Endothelial cell of umbilical vein (primary cell): Measurements from ENCODE around the gene MEX3C. TPM values are rescaled to one million over a fixed set of nuclear protein-coding genes. Genes with fewer than 3 reads are reported as not detected.

ENCODE experiments used
- BruUV-seq: library from RNA; stranded (reverse); fragments of 400-500 nt; replicated peaks from 2 replicates; lab custom pipeline; 2021; lab: Mats Ljungman, UMichigan
- CTCF ChIA-PET: fragments of 300-600, 350-600 bp; sonication (Branson Sonifier 250); formaldehyde crosslinking; loops from one replicate; lab custom pipeline; 2021; ENCODE audit warnings: antibody characterized with exemption, inconsistent platforms; lab: Charles Lee
- POLR2A ChIA-PET: fragments of 300-600, 350-600 bp; sonication (Branson Sonifier 250); formaldehyde crosslinking; loops from one replicate; lab custom pipeline; 2021; ENCODE audit warnings: antibody characterized with exemption, inconsistent platforms; lab: Charles Lee
- DNase-seq: peaks from one replicate; pipeline ENCODE4 v3.0.0-alpha.2; 2011; ENCODE audit warnings: low read depth, low spot score
- FAIRE-seq: peaks from 2 replicates; lab custom pipeline; 2011; peaks lifted over from hg19 to GRCh38; lab: Jason Lieb, UNC
- H2AFZ ChIP-seq: 2 replicates; pipeline ENCODE4 v1.6.0; 2012; ENCODE audit warnings: low read depth, low read length, control low read depth, inconsistent platforms
- H3K27ac ChIP-seq: 2 replicates; pipeline ENCODE4 v1.5.1; 2011; ENCODE audit warnings: low read depth, mild to moderate bottlenecking, control low read depth, low read length, moderate library complexity; ENCODE audit not compliant: insufficient read depth
- H3K27me3 ChIP-seq, 2 experiments: 2 replicates each; pipeline versions ENCODE4 v1.6.0 to v1.6.1; 2011; ENCODE audit warnings: low read length in 2 of 2, mixed read lengths in 1 of 2; ENCODE audit not compliant: control insufficient read depth in 2 of 2, insufficient read depth in 2 of 2
- H3K36me3 ChIP-seq, 2 experiments: 2 replicates in 1 of 2; 3 replicates in 1 of 2; pipeline ENCODE4 v1.5.1; 2011; ENCODE audit warnings: low read length in 2 of 2, mild to moderate bottlenecking in 1 of 2, moderate library complexity in 1 of 2; ENCODE audit not compliant: control insufficient read depth in 2 of 2, insufficient read depth in 2 of 2; ENCODE audit errors: extremely low read depth in 1 of 2
- H3K4me1 ChIP-seq: 3 replicates; pipeline ENCODE4 v1.5.1; 2011; ENCODE audit warnings: mild to moderate bottlenecking, low read length; ENCODE audit not compliant: control insufficient read depth, insufficient read depth; ENCODE audit errors: extremely low read depth
- H3K4me2 ChIP-seq: 2 replicates; pipeline ENCODE4 v1.6.1; 2011; ENCODE audit warnings: low read length, control low read depth, mixed read lengths; ENCODE audit not compliant: insufficient read depth
- H3K4me3 ChIP-seq, 3 experiments: fragments of 200-600 bp in 1 of 3; sonication (generic), shearing (Covaris generic) in 1 of 3; replicated peaks in 1 of 3; 2 replicates each; pipeline ENCODE4 v1.5.1; 2011 to 2016; ENCODE audit warnings: control low read depth in 3 of 3, low read length in 3 of 3, mild to moderate bottlenecking in 2 of 3, inconsistent platforms in 1 of 3, low read depth in 1 of 3, moderate library complexity in 1 of 3; ENCODE audit not compliant: insufficient read depth in 1 of 3
- H3K79me2 ChIP-seq: 2 replicates; pipeline ENCODE4 v1.6.0; 2012; ENCODE audit warnings: low read length, inconsistent platforms; ENCODE audit not compliant: control insufficient read depth, insufficient read depth
- H3K9ac ChIP-seq: replicated peaks from 2 replicates; pipeline ENCODE3; 2011; ENCODE audit warnings: low read length, control low read depth; ENCODE audit not compliant: insufficient read depth; ENCODE audit errors: extremely low read depth
- H3K9me1 ChIP-seq: replicated peaks from 3 replicates; pipeline ENCODE4 v1.6.0; 2011; ENCODE audit warnings: mild to moderate bottlenecking, low read length; ENCODE audit not compliant: control insufficient read depth, insufficient read depth; ENCODE audit errors: extremely low read depth
- H3K9me3 ChIP-seq: replicated peaks from 2 replicates; pipeline ENCODE4 v1.5.1; 2012; ENCODE audit warnings: low read length, inconsistent platforms; ENCODE audit not compliant: control insufficient read depth, insufficient read depth
- H4K20me1 ChIP-seq: replicated peaks from 2 replicates; pipeline ENCODE3; 2011; ENCODE audit warnings: mild to moderate bottlenecking, low read length; ENCODE audit not compliant: control insufficient read depth, insufficient read depth; ENCODE audit errors: extremely low read depth
- CTCF ChIP-seq, 2 donors: IDR thresholded peaks; 1 replicate in 1 of 2; 2 replicates in 1 of 2; pipeline ENCODE4 v1.5.1; 2011; ENCODE audit warnings: low read length in 2 of 2, mild to moderate bottlenecking in 2 of 2, moderate library complexity in 2 of 2, control low read depth in 1 of 2, inconsistent platforms in 1 of 2, low read depth in 1 of 2; ENCODE audit not compliant: insufficient read depth in 1 of 2; ENCODE audit errors: extremely low read depth in 1 of 2
- EZH2 ChIP-seq: IDR thresholded peaks from 2 replicates; pipeline ENCODE4 v1.6.1; 2012; ENCODE audit warnings: borderline replicate concordance, low read depth, mild to moderate bottlenecking, moderate library complexity, low read length, inconsistent platforms; ENCODE audit not compliant: severe bottlenecking
- FOS ChIP-seq: IDR thresholded peaks from 2 replicates; pipeline ENCODE4 v1.6.1; 2011; ENCODE audit warnings: mild to moderate bottlenecking, low read length, moderate library complexity, borderline replicate concordance; ENCODE audit not compliant: insufficient read depth
- JUN ChIP-seq: IDR thresholded peaks from 2 replicates; pipeline ENCODE4 v1.6.1; 2011; ENCODE audit warnings: borderline replicate concordance, low read depth; ENCODE audit not compliant: insufficient read length, insufficient read depth
- MAX ChIP-seq: IDR thresholded peaks from 2 replicates; pipeline ENCODE4 v1.6.1; 2011; ENCODE audit not compliant: insufficient read depth, insufficient read length
- MYC ChIP-seq: IDR thresholded peaks from one replicate; pipeline ENCODE4 v1.6.1; 2011; ENCODE audit warnings: mild to moderate bottlenecking, low read depth, low read length
- POLR2A ChIP-seq: IDR thresholded peaks from 2 replicates; pipeline ENCODE4 v1.6.1; 2012; ENCODE audit warnings: low read depth, mild to moderate bottlenecking, control low read depth, low read length
- POLR2AphosphoS5 ChIP-seq: IDR thresholded peaks from 2 replicates; pipeline ENCODE4 v1.6.1; 2012; ENCODE audit warnings: low read depth, mild to moderate bottlenecking, control low read depth, low read length, moderate library complexity; ENCODE audit not compliant: insufficient read depth
- dilution Hi-C: fragments of 300-500 bp; cut with MboI; formaldehyde crosslinking; loops from one replicate; pipeline ENCODE4 v1.15.0; 2019; ENCODE audit warnings: low sequenced_read_pairs; ENCODE audit not compliant: extremely low pct_ligation_motif_present
- intact Hi-C: fragments of 100-400 bp; cut with micrococcal nuclease; formaldehyde crosslinking; loops from one replicate; pipeline ENCODE4 v1.10.0; 2022
- polyA plus RNA-seq, 4 experiments: library from polyadenylated mRNA; depleted of rRNA in 3 of 4; stranded (reverse) in 3 of 4; unstranded in 1 of 4; fragments of >200 nt; gene quantifications; 2 replicates each; pipeline versions ENCODE4 v1.2.1 to v1.2.3, GENCODE V29; 2011 to 2012; ENCODE audit warnings: missing spikeins in 1 of 4
- total RNA-seq: library from RNA; stranded (reverse); gene quantifications from 2 replicates; pipeline ENCODE4 v1.2.3, GENCODE V29; 2021

The MEX3C gene
- total and polyA plus RNA-seq, 2 donors (not counting 3 experiments of a cell fraction or from before 2014, with no cell fraction given): 23.4 to 45.7 TPM

- H2AFZ ChIP-seq: no peak overlapping the region
- no peak overlapping the region for H3K4me2 ChIP-seq
- H3K9me3 ChIP-seq: no peaks in the 10 kb centered on the region
- peaks cover 10% of the 10 kb centered on the region for H4K20me1 ChIP-seq
- H3K9ac ChIP-seq: no peak overlapping the region
- dilution Hi-C loops (no loop called here), intact Hi-C loops (no loop called here)
- BruUV-seq: no TSS peak
- peaks cover 6% of the 10 kb centered on the region in 2 experiments for H3K36me3 ChIP-seq
- CTCF ChIA-PET: interaction anchor here (1.3 kb wide), 1 partner anchor 11 kb away, joined by 3 read pairs; no protein-coding TSS in a partner anchor
- no peak overlapping the region for H3K27ac ChIP-seq
- no peaks in the 10 kb centered on the region for H3K27me3 ChIP-seq
- FAIRE-seq: no peak
- no peak overlapping the region for H3K4me3 ChIP-seq
- H3K79me2 ChIP-seq: peaks cover 17% of the 10 kb centered on the region
- no peaks in the 10 kb centered on the region for H3K9me1 ChIP-seq
- no peaks in the 10 kb centered on the region for H3K4me1 ChIP-seq
- POLR2A ChIA-PET: no interaction called here
- TF ChIP-seq MYC: no peak
- TF ChIP-seq MAX: no peak
- no peak for TF ChIP-seq FOS
- no peak for TF ChIP-seq POLR2AphosphoS5
- TF ChIP-seq CTCF (IDR thresholded peaks at IDR 0.05; ENCODE audit: extremely low read depth in 1 of 2, insufficient read depth in 1 of 2, low read depth in 1 of 2, low read length in 2 of 2): no peak
- TF ChIP-seq POLR2A: no peak
- no peak for TF ChIP-seq EZH2
- TF ChIP-seq JUN: no peak
- no peak for DNase-seq
Measured at GRCh38 chr18:51171625-51172259, 25.7 kb downstream of the MEX3C start.
